ENCODE data around the gene PITX1.

Gene PITX1

GRCh38 chr5:135046661-135047346, 12.8 kb upstream of the PITX1 start:
- TF ChIP-seq CTCF (IDR thresholded peaks at IDR 0.05; ENCODE audit: low read depth, low read length, missing control alignments), result no peak
- no peak overlapping the region for H3K4me3 ChIP-seq (ENCODE audit: low read depth, low read length)
- in situ Hi-C loops (cut with HindIII; ENCODE audit: low sequenced_read_pairs), result no loop called here
- no peak for DNase-seq (ENCODE audit: low read depth)

- in situ Hi-C loops (cut with HindIII; ENCODE audit: low sequenced_read_pairs), result no loop called here
- no peak for TF ChIP-seq CTCF (IDR thresholded peaks at IDR 0.05; ENCODE audit: low read depth, low read length, missing control alignments)
Measured at GRCh38 chr5:135045488-135045887, 11.5 kb upstream of the PITX1 start.

GRCh38 chr5:135042595-135042994, 8.6 kb upstream of the PITX1 start:
- TF ChIP-seq CTCF (IDR thresholded peaks at IDR 0.05; ENCODE audit: low read depth, low read length, missing control alignments), result no peak
- no peak for DNase-seq (ENCODE audit: low read depth)
- no peak overlapping the region for H3K4me3 ChIP-seq (ENCODE audit: low read depth, low read length)
- in situ Hi-C loops (cut with HindIII; ENCODE audit: low sequenced_read_pairs), result no loop called here

More at GRCh38 chr5:135045488-135045887, 11.5 kb upstream of the PITX1 start:
- no peak for DNase-seq (ENCODE audit: low read depth)
- no peak overlapping the region for H3K4me3 ChIP-seq (ENCODE audit: low read depth, low read length)

GRCh38 chr5:135041726-135042125, 7.7 kb upstream of the PITX1 start:
- no peak for DNase-seq (ENCODE audit: low read depth)
- TF ChIP-seq CTCF (IDR thresholded peaks at IDR 0.05; ENCODE audit: low read depth, low read length, missing control alignments), result no peak
- H3K4me3 ChIP-seq (ENCODE audit: low read depth, low read length), result no peak overlapping the region
- in situ Hi-C loops (cut with HindIII; ENCODE audit: low sequenced_read_pairs), result no loop called here

GRCh38 chr5:135041145-135041587, 7.1 kb upstream of the PITX1 start:
- TF ChIP-seq CTCF (IDR thresholded peaks at IDR 0.05; ENCODE audit: low read depth, low read length, missing control alignments), result no peak
- no peak overlapping the region for H3K4me3 ChIP-seq (ENCODE audit: low read depth, low read length)
- DNase-seq (ENCODE audit: low read depth), result no peak

GRCh38 chr5:135040333-135041144, 6.5 kb upstream of the PITX1 start:
- H3K4me3 ChIP-seq (ENCODE audit: low read depth, low read length), result no peak overlapping the region
- TF ChIP-seq CTCF (IDR thresholded peaks at IDR 0.05; ENCODE audit: low read depth, low read length, missing control alignments), result no peak
- DNase-seq (ENCODE audit: low read depth), result no peak
- in situ Hi-C loops (cut with HindIII; ENCODE audit: low sequenced_read_pairs), result no loop called here

More at GRCh38 chr5:135041145-135041587, 7.1 kb upstream of the PITX1 start:
- in situ Hi-C loops (cut with HindIII; ENCODE audit: low sequenced_read_pairs), result no loop called here
